ENCODE data around the gene RGPD8.

RGPD8 gene

GRCh38 chr2:112335600-112335999 lies 97.8 kb downstream of the RGPD8 start:
- DNase-seq (ENCODE audit: low spot score): no peak

GRCh38 chr2:112332123-112332696 lies 101.2 kb downstream of the RGPD8 start:
- DNase-seq (ENCODE audit: low spot score): no peak

DNA sequence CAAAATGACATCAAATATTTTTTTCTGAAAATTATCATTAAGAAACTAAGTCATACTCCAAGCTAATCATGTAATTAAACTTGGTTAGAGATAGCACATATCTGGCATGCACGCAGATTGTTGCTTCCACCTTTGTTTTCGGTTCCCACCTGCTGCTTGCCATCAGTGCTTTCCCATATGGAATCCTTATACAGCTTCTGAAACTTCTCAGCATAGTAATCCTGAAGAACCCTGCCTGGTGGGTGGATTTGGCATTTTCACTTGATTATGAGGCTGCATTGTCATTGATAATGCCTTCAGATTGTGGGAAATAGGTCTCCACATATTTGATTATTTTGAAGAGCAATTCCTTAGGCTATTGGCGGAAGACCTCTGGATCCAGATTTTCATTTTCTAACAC lies 110.5 kb downstream of the RGPD8 start:
- no peak for DNase-seq (ENCODE audit: low spot score)

- DNase-seq (ENCODE audit: low spot score): no peak
Measured at GRCh38 chr2:112321375-112322320, 111.8 kb downstream of the RGPD8 start.

All from germinal center (tissue), 1 donor.